Right atrium auricular region (tissue), 2 donors: Measurements from ENCODE around the gene SCLY. TPM values are rescaled to one million over a fixed set of nuclear protein-coding genes. Genes with fewer than 3 reads are reported as not detected.
"Not testable (repeated sequence)": the region's sequence is repeated elsewhere in the genome, so short reads cannot be mapped to it uniquely, and the experiment has no call there.

Experiments used
- DNase-seq: peaks from one replicate; pipeline ENCODE4 v3.0.0-alpha.2; 2019; ENCODE audit warnings: low spot score
- H3K27ac ChIP-seq, 2 donors: fragments of 200-600 bp; sonication (generic); 1 replicate in 1 of 2; 2 replicates in 1 of 2; pipeline ENCODE4 v1.5.1; 2016 to 2019
- H3K27me3 ChIP-seq, 2 donors: fragments of 200-600 bp; sonication (generic); one replicate each; pipeline versions ENCODE4 v1.5.1 to v1.6.0; 2017 to 2019
- H3K36me3 ChIP-seq: fragments of 200-600 bp; sonication (generic); one replicate; pipeline ENCODE4 v1.5.1; 2016
- H3K4me1 ChIP-seq, 2 donors: fragments of 200-600 bp; sonication (generic); one replicate each; pipeline versions ENCODE4 v1.5.1 to v1.6.0; 2017 to 2019
- H3K4me3 ChIP-seq, 2 donors: fragments of 200-600 bp; sonication (generic); 1 replicate in 1 of 2; 2 replicates in 1 of 2; pipeline ENCODE4 v1.5.1; 2017 to 2019; ENCODE audit warnings: mild to moderate bottlenecking in 1 of 2, moderate library complexity in 1 of 2
- H3K9me3 ChIP-seq, 2 donors: fragments of 200-600 bp; sonication (generic); one replicate each; pipeline ENCODE4 v1.5.1; 2019
- total RNA-seq, 2 donors: library from RNA; depleted of rRNA; stranded (reverse); fragments of >200 nt; gene quantifications; one replicate each; pipeline ENCODE4 v1.1.0, GENCODE V29; 2016
- TF ChIP-seq, protein P1 (sequence below), 2 donors: fragments of 200-600 bp; sonication (generic); IDR thresholded peaks; one replicate each; pipeline ENCODE4 v1.5.1; 2019; ENCODE audit warnings: antibody characterized with exemption in 2 of 2

SCLY gene
- total RNA-seq, 2 donors from 2014 or later = 6.5 to 11.3 TPM

GRCh38 chr2:238108423-238109183 lies 47.8 kb downstream of the SCLY start:
- Histone ChIP-seq H3K27me3 (no peaks in the 10 kb centered on the region), H3K4me3 (no peak overlapping the region), H3K27ac (no peak overlapping the region), H3K9me3 (peaks cover 0 to 14% of the 10 kb centered on the region in 2 donors), H3K36me3 (no peaks in the 10 kb centered on the region), H3K4me1 (peaks cover 0 to 6% of the 10 kb centered on the region in 2 donors)
- no peak for DNase-seq
- TF ChIP-seq, protein P1, sequence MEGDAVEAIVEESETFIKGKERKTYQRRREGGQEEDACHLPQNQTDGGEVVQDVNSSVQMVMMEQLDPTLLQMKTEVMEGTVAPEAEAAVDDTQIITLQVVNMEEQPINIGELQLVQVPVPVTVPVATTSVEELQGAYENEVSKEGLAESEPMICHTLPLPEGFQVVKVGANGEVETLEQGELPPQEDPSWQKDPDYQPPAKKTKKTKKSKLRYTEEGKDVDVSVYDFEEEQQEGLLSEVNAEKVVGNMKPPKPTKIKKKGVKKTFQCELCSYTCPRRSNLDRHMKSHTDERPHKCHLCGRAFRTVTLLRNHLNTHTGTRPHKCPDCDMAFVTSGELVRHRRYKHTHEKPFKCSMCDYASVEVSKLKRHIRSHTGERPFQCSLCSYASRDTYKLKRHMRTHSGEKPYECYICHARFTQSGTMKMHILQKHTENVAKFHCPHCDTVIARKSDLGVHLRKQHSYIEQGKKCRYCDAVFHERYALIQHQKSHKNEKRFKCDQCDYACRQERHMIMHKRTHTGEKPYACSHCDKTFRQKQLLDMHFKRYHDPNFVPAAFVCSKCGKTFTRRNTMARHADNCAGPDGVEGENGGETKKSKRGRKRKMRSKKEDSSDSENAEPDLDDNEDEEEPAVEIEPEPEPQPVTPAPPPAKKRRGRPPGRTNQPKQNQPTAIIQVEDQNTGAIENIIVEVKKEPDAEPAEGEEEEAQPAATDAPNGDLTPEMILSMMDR (IDR thresholded peaks at IDR 0.05) = no peak

DNA sequence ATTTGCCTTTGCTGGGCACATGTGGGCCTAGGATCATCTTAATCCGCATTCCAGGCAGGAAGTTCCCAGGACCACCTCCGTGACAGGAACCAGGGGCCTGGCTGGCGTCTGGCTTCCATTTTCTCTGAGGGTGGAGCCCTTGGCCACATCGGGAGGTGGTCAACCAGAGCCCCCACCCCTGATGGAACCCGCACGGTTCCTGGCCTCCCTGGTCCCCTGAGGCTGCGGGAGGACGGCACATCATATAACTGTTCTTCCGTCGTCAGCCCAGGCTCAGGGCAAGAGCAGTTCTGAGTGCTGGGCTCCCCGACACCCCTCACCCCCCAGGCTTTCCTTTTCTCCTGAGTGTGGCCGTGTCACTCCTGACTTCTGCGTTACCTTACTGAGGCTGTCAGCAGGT lies 52.8 kb downstream of the SCLY start:
- Histone ChIP-seq H3K36me3 (no peaks in the 10 kb centered on the region), H3K9me3 (peaks cover 0 to 14% of the 10 kb centered on the region in 2 donors), H3K4me1 (peaks cover 0 to 4% of the 10 kb centered on the region in 2 donors), H3K27me3 (no peaks in the 10 kb centered on the region), H3K4me3 (no peak overlapping the region), H3K27ac (no peak overlapping the region)
- TF ChIP-seq, protein P1 (IDR thresholded peaks at IDR 0.05) = no peak
- DNase-seq = no peak

DNA sequence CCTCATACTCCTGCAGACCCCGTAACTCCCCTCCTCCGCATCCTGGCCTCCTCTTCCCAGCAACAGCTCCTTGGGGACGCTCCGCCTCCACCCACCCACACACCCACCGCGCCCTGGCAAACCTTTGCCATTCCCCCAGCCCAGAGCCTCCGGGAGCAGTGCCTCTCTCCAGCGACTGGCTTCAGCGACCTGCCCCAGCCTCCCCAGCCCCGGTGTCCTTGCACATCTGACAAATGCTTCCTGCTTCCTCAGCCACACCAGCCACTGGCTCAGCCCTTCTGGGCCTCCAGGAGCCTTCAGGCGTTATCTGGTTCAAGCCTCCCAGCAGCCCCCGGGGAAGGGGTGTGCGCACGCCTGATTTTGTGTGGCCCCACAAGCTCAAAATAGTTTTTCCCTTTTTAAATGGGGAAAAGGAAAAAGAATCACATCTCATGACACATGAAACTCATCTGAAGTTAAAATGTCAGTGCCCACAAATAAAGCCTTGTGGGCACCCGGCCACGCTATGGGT lies 53.6 kb downstream of the SCLY start:
- no peak for DNase-seq
- Histone ChIP-seq H3K4me3 (no peak overlapping the region), H3K27me3 (no peaks in the 10 kb centered on the region), H3K27ac (no peak overlapping the region), H3K9me3 (peaks cover 0 to 14% of the 10 kb centered on the region in 2 donors), H3K4me1 (no peaks in the 10 kb centered on the region), H3K36me3 (no peaks in the 10 kb centered on the region)
- TF ChIP-seq, protein P1 (IDR thresholded peaks at IDR 0.05) = no peak

DNA sequence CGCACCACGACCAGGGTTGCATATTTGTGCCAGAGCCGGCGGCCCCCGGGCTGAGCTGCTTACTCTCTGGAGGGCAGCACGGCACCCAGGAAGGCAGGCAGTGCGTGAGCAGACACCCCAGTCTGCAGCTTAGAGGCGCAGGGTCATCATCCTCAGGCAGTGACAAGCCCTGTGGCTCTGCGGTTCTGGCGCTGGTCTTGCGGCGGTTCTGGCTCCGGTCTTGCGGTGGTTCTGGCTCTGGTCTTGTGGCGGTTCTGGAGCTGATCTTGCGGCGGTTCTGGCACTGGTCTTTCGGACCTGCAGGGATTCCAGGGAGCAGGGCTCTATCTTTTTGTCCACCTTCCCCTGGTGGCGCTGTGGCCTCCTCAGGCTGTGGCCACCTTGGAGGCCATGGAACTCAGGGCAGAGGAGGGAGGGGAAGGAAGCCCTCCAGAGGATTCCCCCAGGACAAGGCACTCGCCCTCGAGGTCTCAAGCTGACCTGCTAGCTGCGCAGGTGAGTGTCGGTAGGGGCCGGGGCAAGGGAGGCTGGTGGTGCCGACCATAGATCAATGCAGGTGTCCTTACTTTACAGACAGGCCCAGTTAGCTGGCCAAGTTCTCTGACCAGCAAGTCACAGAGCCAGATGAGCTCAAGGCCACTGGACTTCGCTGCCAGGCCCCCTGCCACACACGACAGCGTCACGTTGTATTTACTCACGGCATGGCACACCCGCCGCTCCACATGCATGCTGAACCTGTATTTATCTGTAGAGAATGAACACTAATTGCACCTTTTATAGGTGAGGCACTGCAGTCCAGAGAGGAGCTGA lies 54.3 kb downstream of the SCLY start:
- no peak overlapping the region for H3K27ac ChIP-seq
- TF ChIP-seq, protein P1 (IDR thresholded peaks at IDR 0.05) = no peak
- H3K27me3 ChIP-seq = no peaks in the 10 kb centered on the region
- DNase-seq = no peak
- peaks cover 0 to 14% of the 10 kb centered on the region in 2 donors for H3K9me3 ChIP-seq
- no peak overlapping the region for H3K4me3 ChIP-seq
- no peaks in the 10 kb centered on the region for H3K36me3 ChIP-seq
- peaks cover 0 to under 1% of the 10 kb centered on the region in 2 donors for H3K4me1 ChIP-seq

GRCh38 chr2:238115709-238116108 lies 54.9 kb downstream of the SCLY start:
- H3K36me3 ChIP-seq, H3K27me3 ChIP-seq, DNase-seq, H3K4me1 ChIP-seq, H3K4me3 ChIP-seq, H3K27ac ChIP-seq: not testable (repeated sequence)
- peaks cover 0 to 14% of the 10 kb centered on the region in 2 donors for H3K9me3 ChIP-seq
